NAMALWA (cell line): ENCODE data around the gene FOXP1.
"Not testable (repeated sequence)": the region's sequence is repeated elsewhere in the genome, so short reads cannot be mapped to it uniquely, and the experiment has no call there.

Source experiments
- DNase-seq: peaks from one replicate; pipeline ENCODE4 v3.0.0-alpha.2; 2015; ENCODE audit warnings: low spot score

Gene FOXP1

DNA sequence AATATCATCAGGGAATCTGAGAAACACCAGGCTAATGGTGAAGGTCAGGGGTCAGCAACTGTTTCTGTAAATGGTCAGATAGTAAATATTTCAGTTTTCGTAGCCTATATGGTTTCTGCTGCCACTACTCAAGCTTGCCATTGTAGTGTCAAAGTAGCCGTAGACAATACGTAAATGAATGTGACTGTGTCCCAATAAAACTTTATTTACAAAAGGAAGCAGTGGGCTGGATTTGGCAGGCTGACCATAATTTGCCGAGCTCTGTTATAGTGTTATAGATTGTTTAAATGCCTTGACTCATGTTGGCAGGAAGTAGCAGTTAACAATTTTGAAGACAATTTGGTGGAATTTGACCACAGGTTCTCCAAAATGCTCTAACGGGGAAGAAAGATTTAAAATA, 548.2 kb downstream of the FOXP1 start:
- DNase-seq: no peak

DNA sequence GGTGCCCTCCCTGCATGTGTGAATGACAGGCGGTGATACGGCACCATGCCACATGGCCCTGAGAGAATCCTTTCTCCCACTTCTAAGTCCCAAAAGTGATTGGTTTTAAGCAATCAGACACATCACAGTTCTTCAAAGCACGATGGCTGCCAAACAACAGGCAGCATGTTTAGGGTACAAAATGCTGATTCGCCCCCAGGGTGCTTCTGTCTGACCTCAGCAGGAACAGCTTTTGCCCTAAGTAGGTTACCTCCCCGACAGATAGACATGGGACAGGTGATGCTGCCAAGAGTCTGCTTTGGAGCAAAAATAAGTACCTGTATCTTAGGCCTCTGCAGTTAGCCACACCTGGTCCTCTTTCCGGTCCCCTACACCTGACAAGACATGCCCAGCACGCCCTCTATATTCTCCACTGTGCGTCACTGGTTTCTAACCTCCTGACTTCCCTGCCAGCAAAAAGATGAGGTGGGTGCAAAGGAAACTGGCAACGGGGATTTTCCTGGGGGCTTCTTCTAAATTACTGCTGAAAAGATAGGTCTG, 549.8 kb downstream of the FOXP1 start:
- no peak for DNase-seq

DNA sequence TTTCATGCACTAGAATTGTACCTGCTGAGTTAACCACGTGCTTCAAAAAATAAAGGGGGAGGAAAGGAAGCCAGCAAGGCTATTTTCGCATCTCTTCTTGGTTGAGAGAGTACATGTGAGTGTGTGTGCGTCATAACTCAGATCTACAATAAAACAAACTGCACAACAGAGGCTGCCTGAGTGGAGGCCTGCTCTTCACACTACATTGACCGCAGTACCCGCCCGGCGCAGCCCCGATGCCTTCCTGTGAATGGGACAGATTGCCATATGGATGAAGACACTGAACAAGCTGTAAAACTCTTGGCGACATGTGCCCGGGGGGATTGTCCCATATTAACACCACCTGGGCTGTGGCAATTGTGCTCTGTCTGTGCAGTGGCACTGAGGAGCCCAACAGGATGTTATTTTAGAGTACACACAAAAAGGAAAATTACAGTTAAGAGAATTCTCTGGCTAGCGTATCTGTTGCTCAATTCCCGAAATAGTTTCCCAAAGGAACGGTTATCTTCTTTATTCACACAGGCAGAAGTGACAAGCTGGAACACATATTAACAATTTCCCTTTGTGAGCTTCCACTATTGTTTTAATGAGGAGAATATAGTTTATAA, 551.5 kb downstream of the FOXP1 start:
- peak; percentile 68 for DNase-seq

DNA sequence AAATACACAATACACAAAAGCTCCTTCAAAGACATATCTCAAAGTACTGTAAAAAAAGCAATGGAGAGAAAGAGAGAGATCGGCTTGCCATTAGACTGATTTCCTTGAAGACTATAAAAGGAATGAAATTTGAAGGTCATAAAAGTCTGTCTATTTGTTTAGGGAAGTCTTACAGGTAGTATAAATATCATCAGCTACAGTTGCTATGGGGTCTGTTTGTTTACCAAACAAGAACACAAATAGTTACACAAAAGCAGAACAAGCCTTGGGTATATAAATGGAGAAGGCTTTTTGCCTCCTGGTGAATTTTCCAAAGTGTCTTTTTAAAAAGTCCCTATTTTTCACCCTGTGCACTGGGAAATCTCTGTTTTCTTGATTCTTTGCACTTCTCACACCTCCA, 552.3 kb downstream of the FOXP1 start:
- peak; percentile 28 for DNase-seq

- DNase-seq: no peak
These were observed 552.8 kb downstream of the FOXP1 start for GRCh38 chr3:71030748-71031147.

DNA sequence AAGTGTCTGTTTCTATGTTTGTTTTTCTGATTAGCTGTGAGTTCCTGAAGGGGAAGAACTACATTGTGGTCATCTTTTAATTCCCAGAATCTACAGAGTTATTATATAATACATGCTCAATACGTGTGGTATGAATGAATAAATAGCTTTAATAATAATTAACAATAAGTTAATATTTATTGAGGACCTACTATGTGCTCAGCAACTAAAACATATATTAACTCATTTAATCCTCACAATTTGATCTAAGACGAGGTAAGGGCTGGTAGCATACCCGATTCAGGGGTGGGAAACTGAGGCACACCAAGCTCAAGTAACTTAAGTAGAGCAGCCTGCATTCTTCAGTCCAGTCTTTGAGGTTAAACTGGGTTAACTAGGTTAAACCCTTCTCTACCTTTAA, 553.8 kb downstream of the FOXP1 start:
- no peak for DNase-seq

GRCh38 chr3:71028802-71029201, 554.7 kb downstream of the FOXP1 start:
- DNase-seq: no peak

- no peak for DNase-seq
These were observed 555.3 kb downstream of the FOXP1 start for GRCh38 chr3:71028184-71028583.

DNA sequence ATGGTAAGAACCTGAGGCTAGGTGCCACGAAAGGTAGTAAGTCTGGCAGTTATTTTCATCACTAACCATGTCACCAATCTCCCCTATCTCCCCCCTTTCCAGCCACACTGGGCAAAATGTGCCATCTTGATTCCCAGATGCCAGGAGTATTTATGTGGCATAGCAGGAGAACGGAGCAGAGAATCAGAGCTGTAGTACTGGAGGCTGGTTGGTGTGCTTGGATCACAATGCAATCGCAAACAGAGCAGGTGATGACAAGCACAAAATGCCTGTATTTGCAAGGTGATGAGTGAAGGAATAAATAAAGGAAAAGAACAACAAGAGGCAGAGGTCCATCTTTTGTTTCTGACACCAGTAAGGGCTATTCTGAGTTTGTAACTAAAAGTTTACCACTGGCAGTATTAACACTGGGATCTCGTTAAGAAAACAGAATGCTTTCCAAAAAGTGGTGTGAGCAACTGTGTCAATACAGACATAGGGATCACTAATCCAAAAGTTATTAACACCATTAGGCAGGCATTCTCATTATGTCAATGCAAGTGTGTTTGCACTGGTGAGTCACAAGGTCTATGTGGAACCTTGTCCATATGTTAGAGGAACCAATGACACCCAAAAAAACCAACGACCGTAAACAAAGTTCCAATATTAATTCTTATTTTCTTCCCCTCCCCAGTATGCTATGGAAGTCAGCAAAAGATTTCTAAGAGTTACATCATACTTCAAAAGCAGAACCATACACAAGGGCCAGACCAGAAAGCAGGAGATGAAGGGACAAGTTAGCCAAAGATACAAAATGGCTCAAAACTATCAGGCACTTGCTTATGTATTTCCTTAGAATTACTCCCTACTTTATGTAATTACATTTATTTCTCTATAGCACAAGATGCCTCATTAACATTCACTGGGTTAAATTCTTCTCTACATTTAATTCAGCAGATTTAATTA, 556.6 kb downstream of the FOXP1 start:
- DNase-seq: no peak

DNA sequence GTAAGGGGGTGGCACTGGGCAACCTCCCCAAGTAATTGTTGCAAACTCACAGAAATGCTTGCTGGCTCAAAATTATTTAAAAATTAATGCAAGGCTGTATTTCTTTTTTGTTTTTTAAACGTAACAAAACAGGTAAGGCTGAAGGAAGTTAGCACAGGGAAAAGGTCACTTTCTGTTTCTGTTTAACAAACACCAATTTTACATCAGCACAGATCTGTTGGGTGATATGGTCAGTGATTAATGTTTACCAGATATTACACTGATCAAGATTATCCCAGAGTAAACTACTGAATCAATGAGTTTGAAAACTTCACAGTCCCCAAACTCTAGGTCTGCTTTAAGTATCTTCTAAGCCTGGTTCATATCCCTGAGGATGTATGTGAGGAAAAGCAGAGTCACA, 558.0 kb downstream of the FOXP1 start:
- no peak for DNase-seq

GRCh38 chr3:71025010-71025409, 558.5 kb downstream of the FOXP1 start:
- DNase-seq: no peak

DNA sequence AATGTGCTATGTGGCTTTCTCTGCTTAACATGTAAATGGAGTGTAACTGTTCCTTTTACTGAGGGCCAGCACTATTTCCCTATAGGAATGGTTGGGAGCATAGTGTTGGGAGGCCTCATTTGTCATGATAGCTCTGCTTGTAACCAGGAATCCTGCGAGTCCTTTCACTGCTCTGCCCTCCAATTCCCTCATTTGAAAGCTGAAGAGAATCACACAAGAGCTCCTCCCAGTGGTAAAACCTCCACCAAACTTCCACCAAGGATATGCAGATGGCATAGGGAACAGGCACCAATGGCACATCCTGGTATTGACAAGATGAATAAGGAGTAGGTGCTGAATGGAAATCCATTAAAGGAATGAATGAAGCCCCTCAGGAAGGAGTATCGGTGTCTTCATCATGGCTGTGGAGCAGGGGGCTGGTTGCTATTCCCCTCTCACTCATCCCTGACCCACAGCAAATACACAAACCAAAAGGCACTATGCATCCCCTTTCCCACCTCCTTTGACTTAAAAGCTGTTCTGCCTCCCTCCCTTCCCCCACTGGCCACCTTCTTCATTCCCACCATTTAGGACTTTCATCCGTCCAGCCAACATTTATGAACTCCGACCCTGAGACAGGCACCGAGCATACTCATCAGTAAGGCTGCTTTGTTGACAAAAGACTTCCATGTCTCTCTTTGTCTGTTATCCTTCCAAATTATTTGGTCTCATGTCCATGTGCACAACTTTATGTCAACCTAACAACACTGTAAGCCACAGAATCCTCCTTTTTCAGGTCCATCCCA, 560.8 kb downstream of the FOXP1 start:
- DNase-seq: no peak

- no peak for DNase-seq
These were observed 564.7 kb downstream of the FOXP1 start for GRCh38 chr3:71018799-71019198.

DNA sequence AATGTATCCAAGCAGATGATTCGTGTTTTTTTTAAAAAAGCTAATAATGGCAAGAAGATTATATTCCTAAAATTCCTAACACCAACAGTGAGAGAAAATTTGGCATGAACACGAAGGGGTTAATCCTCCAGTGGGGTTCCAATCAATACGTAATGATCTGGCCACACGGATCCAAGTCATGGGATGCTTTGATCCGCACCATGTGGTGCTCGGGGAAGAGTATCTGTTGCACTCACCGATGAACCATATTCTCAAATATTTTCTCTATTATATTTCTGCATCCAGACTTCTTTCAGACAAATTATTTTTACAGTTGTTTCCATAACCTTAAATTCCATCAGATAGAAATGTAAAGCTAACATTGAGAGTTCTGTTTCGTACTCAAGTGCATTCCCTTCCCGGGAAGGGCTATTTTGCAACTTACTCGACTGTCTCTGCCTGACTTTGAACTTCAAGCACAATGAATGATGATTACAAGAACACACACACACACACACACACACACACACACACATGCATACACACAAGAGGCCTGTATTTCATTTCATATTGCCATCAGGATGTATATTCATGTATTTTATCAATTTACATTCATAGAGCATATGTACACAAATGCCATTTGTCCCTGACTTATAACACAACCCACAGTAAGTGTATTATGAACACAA, 567.2 kb downstream of the FOXP1 start:
- DNase-seq: no peak

DNA sequence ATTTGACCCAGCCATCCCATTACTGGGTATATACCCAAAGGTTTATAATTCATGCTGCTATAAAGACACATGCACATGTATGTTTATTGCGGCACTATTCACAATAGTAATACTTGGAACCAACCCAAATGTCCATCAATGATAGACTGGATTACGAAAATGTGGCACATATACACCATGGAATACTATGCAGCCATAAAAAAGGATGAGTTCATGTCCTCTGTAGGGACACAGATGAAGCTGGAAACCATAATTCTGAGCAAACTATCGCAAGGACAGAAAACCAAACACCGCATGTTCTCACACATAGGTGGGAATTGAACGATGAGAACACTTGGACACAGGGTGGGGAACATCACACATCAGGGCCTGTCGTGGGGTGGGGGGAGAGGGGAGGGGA, 568.9 kb downstream of the FOXP1 start:
- DNase-seq: not testable (repeated sequence)

DNA sequence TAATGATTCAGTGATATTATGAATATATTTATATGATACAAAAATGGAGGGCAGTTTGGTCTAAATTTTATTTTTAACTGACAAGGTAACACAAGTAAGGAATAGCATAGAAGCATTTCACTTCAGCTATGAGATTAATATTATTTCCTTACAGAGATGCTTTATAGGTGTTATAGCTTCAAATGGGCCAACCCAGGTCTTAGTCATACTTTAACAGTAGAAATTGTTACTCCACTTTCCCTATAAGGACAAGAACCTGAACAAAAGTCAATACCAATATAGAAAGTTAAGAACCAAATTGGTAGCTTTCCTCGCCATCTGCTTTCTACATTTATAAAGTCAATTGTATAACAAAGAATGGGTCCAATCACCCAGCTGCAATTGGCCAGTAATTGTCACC, 570.6 kb downstream of the FOXP1 start:
- DNase-seq: no peak

GRCh38 chr3:71011565-71012287, 571.8 kb downstream of the FOXP1 start:
- peak; percentile 9 for DNase-seq

GRCh38 chr3:71010726-71011455, 572.6 kb downstream of the FOXP1 start:
- DNase-seq: peak; percentile 19

DNA sequence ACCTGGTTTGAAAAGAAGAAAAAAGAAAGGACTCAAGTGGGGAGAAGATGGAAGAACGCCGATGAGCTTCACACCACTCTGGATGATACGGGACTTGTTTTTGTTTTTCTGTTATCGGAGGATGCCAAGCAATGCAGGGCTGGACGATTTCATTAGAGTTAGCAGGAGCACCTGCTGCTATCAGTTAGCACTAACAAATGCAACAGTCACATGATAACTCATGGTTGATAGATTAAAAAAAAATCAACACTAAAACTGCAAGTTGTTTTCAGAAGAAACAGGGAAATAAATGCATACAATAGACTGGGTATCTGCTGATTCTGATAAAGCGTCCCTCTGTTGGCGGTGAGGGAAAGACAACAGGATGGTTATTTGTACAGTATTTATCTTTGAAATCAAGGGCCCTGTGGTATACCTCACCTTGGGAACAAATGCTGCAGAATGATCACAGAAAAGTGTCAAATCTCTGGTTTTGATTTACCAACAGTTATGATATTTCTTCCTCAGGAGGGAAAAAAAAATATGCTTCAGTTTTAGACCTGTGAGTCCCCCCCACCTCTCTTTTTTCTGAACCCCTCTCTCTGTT, 575.1 kb downstream of the FOXP1 start:
- peak; percentile 27 for DNase-seq
